Nephron (organoid): Measurements from ENCODE around the gene ZNF579.

Experiments
- H3K27ac Mint-ChIP-seq, 3 experiments: 2 replicates each; pipeline ENCODE4 v1.8.0; 2020; ENCODE audit warnings: mixed read lengths in 3 of 3, mild to moderate bottlenecking in 2 of 3, moderate library complexity in 1 of 3
- H3K27me3 Mint-ChIP-seq: 2 replicates; pipeline ENCODE4 v1.8.0; 2021; ENCODE audit warnings: low read depth, mild to moderate bottlenecking, moderate library complexity, mixed read lengths
- H3K36me3 Mint-ChIP-seq: 2 replicates; pipeline ENCODE4 v1.8.0; 2020; ENCODE audit warnings: low read depth, mixed read lengths
- H3K4me1 Mint-ChIP-seq: 2 replicates; pipeline ENCODE4 v1.8.0; 2020; ENCODE audit warnings: mixed read lengths
- H3K4me3 Mint-ChIP-seq, 3 experiments: 2 replicates each; pipeline ENCODE4 v1.8.0; 2020; ENCODE audit warnings: mild to moderate bottlenecking in 3 of 3, mixed read lengths in 3 of 3, moderate library complexity in 2 of 3
- H3K9me3 Mint-ChIP-seq: 2 replicates; pipeline ENCODE4 v1.8.0; 2020; ENCODE audit warnings: mixed read lengths
- CTCF ChIP-seq, 3 experiments: fragments of 200-600 bp; sonication (generic); IDR thresholded peaks; one replicate each; pipeline ENCODE4 v1.5.0; 2021; ENCODE audit warnings: antibody characterized with exemption in 3 of 3; ENCODE audit not compliant: unreplicated experiment in 3 of 3

Gene ZNF579

GRCh38 chr19:55566823-55567222 is 13.8 kb downstream of the ZNF579 start:
- Mint-ChIP-seq H3K27ac (no peak overlapping the region), H3K4me1 (peaks cover 6% of the 10 kb centered on the region), H3K9me3 (no peaks in the 10 kb centered on the region), H3K36me3 (no peaks in the 10 kb centered on the region), H3K27me3 (peaks cover 8% of the 10 kb centered on the region), H3K4me3 (no peak overlapping the region)
- TF ChIP-seq CTCF (IDR thresholded peaks at IDR 0.05; ENCODE audit: unreplicated experiment in 3 of 3), result no peak

- no peaks in the 10 kb centered on the region for H3K9me3 Mint-ChIP-seq
- H3K36me3 Mint-ChIP-seq, result no peaks in the 10 kb centered on the region
- H3K27ac Mint-ChIP-seq, result peak overlapping the region; percentile 25 to 82 (median 39)
- no peak overlapping the region for H3K4me3 Mint-ChIP-seq
- peaks cover 8% of the 10 kb centered on the region for H3K27me3 Mint-ChIP-seq
- no peak for TF ChIP-seq CTCF (IDR thresholded peaks at IDR 0.05; ENCODE audit: unreplicated experiment in 3 of 3)
- H3K4me1 Mint-ChIP-seq, result peaks cover 6% of the 10 kb centered on the region
These were observed 17.4 kb downstream of the ZNF579 start for GRCh38 chr19:55563261-55563690.

- peaks cover 6% of the 10 kb centered on the region for H3K4me1 Mint-ChIP-seq
- no peaks in the 10 kb centered on the region for H3K9me3 Mint-ChIP-seq
- H3K27me3 Mint-ChIP-seq, result peaks cover 7% of the 10 kb centered on the region
- H3K27ac Mint-ChIP-seq, result no peak overlapping the region
- no peak overlapping the region for H3K4me3 Mint-ChIP-seq
- no peaks in the 10 kb centered on the region for H3K36me3 Mint-ChIP-seq
- TF ChIP-seq CTCF (IDR thresholded peaks at IDR 0.05; ENCODE audit: unreplicated experiment in 3 of 3), result no peak
These were observed 21.0 kb downstream of the ZNF579 start for GRCh38 chr19:55559684-55560083.

GRCh38 chr19:55554741-55555152 is 25.9 kb downstream of the ZNF579 start:
- TF ChIP-seq CTCF (IDR thresholded peaks at IDR 0.05; ENCODE audit: unreplicated experiment in 3 of 3), result no peak
- H3K9me3 Mint-ChIP-seq, result no peaks in the 10 kb centered on the region
- H3K27me3 Mint-ChIP-seq, result peaks cover 27% of the 10 kb centered on the region
- peaks cover 14% of the 10 kb centered on the region for H3K4me1 Mint-ChIP-seq
- H3K4me3 Mint-ChIP-seq, result no peak overlapping the region
- peak overlapping the region in 1 of 3 experiments; percentile 29 for H3K27ac Mint-ChIP-seq
- no peaks in the 10 kb centered on the region for H3K36me3 Mint-ChIP-seq

GRCh38 chr19:55554302-55554701 is 26.3 kb downstream of the ZNF579 start:
- Mint-ChIP-seq H3K27ac (no peak overlapping the region), H3K4me3 (no peak overlapping the region), H3K27me3 (peaks cover 30% of the 10 kb centered on the region), H3K4me1 (peaks cover 19% of the 10 kb centered on the region), H3K36me3 (no peaks in the 10 kb centered on the region), H3K9me3 (no peaks in the 10 kb centered on the region)
- TF ChIP-seq CTCF (IDR thresholded peaks at IDR 0.05; ENCODE audit: unreplicated experiment in 3 of 3), result no peak
